Measurements from ENCODE around the gene FAM83E.

Gene FAM83E

DNA sequence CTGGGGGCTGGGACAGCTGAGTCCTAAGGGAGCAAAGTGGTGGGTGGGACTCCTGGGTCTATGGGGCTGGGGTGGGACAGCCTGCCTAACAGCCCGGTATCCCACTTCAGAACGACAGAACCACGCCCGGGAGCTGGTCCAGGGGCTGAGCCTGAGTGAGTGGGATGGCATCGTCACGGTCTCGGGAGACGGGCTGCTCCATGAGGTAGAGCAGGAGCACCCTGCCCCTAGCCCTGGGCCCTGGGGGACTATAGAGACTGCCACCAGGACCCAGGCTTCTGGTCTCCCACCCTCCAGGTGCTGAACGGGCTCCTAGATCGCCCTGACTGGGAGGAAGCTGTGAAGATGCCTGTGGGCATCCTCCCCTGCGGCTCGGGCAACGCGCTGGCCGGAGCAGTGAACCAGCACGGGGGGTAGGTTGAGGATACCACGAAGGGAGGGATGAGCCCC, 13.0 kb upstream of the FAM83E start:
- DNase-seq, result no peak

DNA sequence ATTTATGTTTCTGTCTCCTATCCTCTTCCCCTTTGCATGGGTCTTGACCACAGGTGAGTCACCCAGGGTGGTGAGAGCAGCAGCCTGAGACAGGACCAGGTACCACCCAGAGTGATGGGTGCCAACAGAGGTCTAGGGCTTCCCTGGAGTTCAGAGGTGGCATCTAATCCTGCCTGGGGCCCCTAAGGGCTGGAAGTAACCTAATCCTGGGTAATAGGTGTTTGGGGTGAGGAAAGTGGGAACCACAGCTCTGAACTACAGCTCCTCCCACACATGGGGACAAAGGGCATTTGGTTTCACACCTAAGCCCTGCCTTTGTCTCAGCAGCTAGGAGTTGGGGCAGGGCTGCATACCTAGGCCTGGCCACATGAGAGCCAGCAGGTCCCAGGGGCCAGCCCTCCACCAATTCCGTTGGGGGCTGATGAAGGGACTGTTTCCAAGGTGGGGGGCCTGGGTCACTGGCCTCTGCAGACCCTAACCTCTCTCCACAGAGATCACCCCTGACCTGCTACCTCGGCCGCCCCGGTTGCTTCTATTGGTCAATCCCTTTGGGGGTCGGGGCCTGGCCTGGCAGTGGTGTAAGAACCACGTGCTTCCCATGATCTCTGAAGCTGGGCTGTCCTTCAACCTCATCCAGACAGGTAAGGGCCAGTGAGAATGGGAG, 12.5 kb upstream of the FAM83E start:
- no peak for DNase-seq

DNA sequence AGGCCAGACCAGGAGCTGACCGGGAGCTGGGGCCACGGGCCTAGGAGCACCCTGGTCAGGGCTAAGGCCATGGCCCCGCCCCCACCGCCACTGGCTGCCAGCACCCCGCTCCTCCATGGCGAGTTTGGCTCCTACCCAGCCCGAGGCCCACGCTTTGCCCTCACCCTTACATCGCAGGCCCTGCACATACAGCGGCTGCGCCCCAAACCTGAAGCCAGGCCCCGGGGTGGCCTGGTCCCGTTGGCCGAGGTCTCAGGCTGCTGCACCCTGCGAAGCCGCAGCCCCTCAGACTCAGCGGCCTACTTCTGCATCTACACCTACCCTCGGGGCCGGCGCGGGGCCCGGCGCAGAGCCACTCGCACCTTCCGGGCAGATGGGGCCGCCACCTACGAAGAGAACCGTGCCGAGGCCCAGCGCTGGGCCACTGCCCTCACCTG, 11.0 kb upstream of the FAM83E start:
- DNase-seq, result no peak

DNA sequence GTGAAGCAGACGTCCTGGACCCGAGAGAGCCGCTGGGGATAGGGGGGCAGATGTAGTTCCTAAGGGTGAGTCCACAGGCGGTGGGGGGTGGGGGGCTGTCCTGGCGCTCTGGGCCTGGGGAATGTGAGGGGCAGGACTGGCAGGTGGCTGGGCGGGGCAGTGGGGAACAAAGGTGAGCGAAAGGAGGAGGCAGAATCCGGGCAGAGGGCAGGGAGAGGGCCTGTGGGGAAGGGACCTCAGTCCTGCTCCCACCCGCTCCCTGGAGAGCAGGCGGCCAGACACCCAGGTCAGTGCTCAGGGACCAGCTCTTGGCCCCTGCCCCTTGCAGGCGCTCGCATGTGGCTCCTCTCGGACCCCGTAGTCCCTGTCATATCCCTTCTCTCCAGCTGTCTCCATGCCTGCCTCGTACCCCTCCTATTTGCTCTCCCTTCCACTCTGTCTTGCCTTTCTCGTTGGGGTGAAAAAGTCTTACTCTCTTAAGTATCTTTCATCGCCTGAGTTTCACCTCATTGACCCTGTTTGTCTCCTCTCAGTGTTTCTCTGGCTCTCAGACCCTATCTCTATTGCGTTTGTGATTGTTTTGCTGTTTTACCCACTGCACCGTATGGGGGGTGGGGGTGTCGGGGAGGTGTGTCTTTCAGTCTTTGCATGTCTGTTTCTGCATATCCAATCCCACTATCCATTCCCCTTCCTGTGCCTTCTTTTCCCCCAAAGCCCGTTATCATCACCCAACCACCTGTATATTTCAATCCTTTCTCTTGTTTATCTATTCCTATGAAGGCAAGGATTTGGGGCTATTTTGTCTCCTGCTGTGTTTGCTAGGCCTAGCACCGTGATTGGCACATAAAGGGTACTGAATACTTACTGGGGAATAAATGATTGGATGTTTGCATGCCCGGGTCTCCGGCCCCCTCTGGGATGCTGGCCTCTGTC, 10.2 kb upstream of the FAM83E start:
- no peak for DNase-seq

DNA sequence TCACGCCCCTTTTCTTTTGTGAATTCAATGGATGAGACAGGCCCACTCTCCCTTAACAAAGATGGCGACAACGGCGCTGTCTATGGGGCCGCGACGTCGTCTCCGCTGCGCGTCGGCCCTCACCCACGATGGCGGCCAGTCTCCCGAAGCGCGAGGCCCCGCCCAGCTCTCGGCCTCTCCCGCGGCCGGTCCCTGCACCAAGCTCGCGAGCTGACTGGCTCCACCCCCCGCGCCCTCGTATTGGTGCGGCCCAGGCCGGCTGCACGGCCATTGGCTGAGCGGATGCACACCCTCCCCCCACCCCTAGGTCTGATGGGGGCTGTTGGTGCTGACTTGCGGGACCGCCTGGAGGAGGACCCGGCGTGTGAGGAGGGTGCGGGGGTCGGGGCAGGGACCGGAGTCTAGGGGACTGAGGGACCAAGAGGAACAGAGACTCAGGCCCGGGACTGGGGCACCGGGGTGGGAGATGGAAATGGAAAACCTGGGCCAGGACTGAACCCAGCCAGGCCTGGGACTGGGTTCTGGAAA, 9.3 kb upstream of the FAM83E start:
- peak; percentile 98 for DNase-seq

DNA sequence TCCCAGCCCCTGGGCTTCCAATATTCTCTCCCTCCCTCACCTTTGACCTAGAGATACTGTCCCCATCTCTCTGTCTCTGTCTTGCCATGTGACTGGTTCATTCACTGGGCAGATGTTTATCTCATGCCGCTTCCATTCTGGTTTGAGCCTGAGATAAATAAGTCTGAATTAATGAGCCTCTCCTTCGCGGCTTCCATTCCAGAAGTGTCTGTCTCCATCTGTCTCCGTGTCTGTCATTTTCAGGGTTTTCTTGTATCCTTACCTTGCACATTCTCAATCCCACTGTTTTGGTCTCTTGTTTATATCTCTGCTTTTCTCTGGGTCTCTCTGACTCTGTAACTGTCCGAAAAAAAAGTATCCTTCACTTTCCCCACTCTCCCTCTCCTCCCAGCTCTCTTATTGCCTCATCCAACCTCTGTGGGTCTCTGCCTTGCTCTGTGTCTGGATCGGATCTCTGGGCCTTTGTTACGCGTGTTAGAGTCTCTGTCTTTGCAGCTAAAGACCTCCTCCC, 8.7 kb upstream of the FAM83E start:
- no peak for DNase-seq

DNA sequence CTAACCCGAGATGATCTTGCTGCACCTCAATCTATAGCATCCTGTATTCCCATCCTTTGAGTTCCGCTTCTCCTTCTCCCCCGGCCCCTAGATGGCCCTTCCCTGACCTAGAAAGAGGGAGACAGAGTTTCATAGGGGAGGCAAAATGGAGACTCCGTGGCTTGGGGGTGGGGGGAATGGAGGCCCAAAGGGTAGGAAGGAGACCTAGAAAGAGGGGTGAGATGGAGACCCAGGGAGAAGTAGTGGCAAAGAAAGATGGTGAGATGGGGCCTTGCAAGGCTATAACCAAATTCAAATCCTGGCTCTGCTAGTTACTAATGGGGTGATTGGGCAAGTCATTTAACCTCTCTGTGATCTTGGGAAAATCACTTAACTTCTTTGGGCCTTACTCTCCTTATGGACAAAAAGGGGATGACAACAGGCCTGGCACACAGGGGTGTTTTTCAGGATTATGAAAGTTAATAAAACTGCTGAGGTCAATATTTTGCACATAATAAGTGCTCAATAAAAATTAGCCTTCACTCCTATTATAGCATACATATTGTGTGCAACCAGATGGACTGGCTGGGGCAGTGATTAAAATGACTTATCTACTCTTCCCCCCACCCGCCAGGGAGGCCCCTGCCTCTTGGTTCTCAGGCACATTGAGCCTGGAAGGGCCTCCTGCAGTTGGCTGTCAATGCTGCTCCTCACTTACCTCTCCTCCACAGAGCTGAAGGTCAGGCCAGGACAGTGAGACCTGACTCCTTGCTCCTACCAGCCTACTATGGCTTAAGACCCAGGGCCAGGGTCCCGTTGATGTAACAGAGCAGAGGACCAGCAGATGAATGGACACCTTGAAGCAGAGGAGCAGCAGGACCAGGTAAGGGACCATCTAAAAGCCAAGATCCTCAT, 5.1 kb upstream of the FAM83E start:
- DNase-seq, result no peak

DNA sequence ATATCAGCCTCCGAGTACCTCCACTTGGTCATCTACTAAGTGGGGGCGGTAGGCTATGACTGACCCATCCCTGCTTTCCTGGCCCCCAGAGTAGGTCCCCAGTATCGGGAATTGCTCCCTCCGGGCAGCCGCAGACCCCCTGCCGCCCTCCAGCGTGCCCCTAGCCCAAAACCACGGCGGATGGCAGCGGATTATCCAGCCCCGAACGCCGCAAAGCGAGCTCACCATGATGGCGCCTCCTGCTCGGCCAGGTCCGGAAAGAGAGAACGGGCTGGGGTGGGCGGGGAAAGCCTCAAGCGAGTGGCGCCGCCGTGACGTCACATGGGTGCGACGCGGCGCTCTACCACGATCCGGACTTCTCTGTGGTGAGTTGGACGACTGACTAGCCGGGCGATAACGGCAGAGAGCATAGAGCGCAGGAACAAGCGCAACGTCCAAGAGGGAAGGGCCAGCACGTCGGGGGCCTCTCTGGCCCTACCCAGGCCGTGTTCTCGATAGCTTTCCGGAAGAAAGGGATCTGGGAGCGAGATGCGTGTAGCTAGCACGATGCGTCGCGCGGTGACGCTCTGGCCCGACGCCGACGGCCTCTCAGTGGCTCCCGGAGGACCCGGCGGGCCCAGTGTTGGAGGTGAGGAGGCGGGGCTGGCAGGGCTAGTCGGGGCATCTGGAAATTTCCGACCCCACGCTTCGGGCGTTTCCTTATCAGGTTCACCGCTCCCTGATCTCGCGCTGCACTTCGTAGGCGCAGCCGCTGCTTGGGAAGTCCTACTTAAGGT, 4.2 kb upstream of the FAM83E start, which contains the start of the genes RPL18 and SPHK2:
Gene RPL18 (minus strand): TSS at position 263 of the 776 bp plus-strand sequence. CDS start 35 bp downstream, at position 228.
Gene SPHK2 (plus strand): TSS at position 591 of the 776 bp plus-strand sequence. CDS start 1,009 bp downstream, outside the sequence.
- DNase-seq, result peak; percentile 100

DNA sequence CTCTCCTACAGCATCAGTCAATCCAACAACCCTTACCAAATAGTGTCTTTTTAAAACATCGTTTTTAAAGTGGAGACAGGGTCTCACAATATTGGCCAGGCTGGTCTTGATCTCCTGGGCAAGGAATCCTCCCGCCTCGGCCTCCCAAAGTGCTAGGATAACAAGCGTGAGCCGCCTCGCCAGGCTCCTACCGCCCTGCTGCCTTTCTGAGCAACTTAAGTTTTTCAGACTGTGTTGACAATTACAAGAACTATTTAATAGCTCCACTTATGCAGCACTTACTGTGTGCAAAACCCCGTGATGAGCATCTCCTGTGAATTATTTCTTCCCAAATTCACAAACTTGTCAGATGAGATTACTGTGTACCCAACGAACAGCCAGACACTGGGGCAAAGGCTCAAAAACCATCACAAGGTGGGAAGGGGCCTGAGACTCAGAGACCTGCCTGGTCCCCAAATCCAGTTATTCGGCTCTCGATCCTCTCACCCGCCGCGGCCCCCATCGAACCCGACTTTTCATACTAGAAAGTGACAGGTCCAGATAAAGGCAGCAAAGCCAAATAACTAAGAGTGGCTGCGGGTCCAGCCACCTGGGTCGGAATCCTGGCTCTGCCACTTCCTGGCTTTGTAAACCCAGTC, 3.5 kb upstream of the FAM83E start:
- no peak for DNase-seq

DNA sequence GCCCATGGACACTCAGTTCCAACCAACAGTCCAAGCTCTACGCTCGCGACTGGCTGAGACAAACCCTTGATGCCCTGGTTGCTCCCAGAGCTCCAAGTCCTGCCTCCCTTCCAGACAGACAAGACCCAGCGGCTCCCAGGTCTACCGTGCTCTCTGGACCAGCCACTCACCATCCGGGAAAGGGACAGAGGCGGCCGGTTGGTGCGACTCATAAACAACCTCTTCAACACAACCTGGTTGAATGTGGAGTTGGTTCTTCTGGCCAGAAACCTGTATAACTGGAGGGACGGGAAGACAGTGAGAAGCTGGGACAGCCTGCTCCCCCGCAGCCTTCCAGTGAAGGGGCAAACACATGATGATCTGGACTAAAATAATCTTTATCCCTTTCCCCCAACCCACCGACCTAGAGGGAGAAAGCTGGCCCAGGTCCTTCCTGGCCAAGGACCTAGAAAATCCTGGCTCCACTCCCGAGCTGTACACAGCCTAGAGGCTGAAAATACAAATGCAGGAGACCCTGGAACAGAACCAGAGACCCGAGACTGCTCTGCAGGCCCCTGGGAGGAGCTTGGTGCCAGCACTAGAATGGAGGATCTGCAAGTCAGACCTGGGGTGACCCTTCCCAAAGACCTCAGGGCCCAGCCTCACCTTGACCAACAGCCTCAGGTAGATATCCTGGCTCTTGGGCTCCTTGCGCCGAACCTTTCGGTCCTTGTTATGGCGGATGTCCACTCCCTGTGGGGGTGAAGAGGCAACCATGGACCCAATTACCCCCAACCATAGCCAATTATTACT, 2.5 kb upstream of the FAM83E start:
- DNase-seq, result no peak

DNA sequence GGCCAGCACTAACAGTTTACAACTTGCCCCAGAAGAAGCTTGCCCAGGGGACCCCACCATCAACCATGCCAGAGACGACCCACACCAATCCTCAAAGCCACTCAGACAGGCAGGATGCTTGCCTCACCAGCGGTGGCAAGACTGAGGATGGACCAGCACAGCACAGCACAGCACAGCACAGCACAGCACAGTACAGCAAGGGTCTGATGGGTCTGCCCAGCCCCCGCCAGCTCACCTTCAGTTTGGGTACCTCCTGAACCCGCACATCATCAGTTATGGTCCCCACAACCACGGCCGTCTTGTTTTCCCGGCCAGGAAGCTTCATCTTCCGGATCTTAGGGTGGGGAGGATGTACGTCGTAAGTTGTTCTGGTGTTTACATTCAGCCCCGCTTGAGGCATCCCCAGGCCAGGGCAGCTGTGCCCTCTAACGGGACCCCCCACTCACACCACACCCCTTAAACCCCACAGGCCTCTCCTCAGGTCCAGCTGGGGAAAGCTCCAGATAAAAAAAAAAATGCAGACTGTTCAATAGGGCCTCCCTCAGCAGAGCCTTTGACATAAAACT, 1.7 kb upstream of the FAM83E start:
- no peak for DNase-seq

DNA sequence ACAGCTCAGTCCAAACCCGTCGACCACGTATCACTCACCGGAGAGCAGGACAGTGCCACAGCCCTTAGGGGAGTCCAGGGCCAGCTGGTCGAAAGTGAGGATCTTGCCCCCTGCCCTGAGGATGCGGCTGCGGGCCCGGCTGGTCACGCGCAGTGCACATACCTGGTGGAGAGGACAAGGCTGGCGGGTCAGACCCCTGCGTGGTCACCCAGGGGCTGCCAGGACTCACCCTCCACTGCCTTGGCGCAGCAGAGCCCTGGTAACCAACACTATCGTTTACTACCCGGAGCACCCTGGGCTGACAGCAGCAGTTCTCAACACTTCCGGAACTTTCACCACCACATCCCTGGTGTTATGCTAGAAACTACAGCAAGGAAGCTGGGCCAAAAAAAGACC, 1.2 kb upstream of the FAM83E start:
- no peak for DNase-seq

DNA sequence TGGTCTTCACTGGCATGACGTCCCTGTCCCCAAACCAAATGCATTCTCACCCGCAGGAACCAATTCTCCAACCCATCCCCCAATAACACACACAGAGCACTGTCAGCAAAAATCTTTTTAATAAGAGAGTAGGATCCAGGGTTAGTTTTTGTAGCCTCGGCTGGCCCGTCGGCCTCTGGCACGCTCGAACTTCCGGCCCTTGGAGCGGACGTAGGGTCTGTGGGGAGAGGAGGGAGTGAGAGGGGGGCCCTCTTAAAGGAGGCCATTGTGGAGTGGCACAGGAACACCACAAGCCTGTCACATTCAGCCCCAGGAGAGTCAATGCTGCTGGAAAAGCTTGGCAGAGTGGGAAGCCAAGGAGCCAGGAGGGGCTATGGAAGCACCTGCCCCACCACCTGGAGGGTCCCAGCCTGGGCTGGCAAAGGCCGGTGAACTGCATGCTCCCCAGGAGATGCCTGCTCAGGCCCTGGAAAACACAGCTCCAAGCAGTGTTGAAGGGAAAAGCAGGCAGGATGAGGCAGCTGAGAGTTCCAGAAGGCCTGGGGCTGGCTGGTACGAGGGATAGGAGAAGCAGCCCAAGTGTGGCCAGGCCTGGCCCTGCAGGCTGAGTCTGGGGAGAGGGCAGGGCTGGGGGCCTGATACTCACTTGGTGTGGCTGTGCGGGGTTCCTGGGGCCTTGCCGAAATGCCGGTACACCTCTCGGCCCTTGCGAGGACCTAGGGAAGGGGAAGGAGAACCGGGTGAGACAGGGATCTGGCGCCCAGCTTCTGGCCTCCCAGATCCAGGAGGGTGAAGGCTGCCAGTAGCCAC, 560 bp upstream of the FAM83E start:
- DNase-seq, result no peak

DNA sequence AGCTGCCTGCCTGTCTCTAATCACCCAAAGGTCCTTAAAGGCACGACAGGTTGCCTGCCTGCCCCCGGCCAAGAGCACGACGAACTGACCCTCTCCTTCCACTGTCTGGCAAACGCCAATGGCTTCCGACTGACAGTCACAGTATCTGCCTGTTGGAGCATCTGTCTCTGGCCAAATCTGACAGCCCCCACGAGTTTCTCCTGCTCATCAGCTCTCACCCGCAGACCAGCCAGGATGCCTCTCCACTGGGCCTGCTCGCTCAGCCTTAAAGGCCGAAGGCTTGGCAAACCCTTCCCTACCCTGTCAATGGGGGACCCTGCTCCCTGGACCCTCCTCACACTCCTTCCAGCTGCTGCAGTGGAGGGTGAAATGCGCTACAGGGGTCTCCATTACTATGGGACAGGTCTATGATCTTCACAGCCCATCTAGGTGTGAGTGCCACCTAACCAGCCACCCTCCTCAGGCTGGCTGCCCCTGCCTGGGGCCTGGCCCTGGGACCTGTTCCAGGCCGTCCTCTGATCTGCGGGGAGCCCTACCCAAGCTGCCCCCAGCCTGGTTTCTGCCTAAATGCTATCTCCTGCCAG, 932 bp downstream of the FAM83E start:
- no peak for DNase-seq

DNA sequence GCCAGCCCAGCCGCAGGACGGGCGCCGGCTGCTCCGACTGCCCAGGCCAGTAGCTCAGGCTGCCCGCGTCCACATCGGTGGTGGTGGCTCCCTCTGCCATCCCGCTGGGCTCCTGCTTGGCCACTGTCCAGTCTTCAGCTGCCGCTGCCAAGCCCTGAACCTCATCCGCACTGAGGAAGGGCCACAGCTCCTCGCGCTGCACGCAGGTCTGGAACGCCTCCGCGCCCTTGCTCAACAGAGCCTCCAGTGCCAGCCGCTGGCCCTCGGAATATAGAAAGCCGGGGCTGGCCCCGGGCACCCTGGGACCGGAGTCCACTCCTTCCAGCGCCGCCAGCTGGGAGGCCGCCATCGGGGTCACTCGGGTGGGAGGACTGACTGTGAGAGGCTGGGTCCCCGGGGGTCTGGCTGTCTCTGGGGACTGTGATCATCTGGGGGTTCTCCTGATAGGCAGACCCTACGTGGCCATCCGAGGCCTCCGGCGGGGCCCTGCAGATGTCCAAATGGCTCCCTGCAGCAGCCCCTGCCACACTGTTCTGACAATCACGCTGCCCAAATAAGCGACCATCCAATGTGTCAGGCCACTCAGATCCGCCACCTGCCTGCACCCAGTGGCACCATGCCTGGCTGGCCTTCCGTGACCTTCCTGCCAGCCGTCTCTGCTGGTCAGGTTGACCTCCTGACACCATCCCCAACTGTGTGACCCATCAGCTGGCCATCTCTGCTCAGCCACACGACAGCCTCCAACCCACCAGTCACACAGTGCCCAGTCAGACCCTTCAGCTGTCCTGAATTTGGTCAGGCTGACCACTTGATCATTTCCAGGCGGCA, 1.6 kb downstream of the FAM83E start:
- no peak for DNase-seq

DNA sequence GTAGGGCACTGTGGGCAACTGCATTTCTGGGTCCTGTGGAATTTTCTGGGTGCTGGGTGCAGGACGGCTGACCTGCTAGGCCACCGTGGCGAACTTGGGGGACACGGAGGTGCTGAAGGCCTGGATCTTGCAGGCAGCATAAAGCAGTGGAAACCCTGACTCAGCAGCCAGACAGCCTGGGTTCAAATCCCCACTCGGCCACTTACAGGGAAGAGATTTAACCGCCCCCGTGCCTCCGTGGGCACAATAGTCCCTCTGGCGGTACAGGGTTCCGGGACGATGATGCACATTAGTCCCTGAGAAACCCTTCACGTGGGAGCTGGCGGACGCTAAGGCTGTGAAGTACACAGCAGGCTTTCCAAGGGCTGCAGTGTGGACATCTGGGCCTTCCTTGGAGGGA, 3.0 kb downstream of the FAM83E start:
- no peak for DNase-seq

DNA sequence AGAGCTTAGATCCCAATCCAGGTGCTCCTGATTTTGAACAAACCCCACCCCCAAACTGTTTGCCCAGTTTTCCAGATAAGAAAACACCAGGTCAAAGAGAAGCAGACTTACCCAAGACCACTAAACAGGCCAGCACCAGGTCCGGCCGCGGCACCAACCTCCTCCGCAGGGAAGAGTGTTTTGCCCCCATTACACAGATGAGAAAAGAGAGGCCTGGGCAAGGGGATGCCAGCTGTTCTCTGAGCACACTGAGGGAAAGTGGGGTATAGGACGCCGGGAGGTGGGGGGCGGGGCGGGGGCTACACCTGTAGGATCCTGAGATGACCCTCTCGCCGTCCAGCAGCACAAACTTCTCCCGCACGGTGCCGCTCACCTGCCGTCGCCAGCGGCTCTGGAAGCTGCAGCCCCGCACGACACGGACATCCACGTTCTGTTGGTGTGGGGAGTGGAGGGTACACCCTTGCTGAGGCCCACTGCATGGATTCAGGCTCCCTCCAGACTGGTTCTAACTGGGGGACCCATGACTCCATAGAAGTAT, 5.2 kb downstream of the FAM83E start:
- DNase-seq, result no peak

Data from MV-4-11 (cell line).